HCT116 (cell line): ENCODE results near the gene GRIN3A. TPM values are rescaled to one million over a fixed set of nuclear protein-coding genes. Genes with fewer than 3 reads are reported as not detected.

Source experiments
- ATAC-seq: fragments of 200-7000 bp; cut with Tn5 transposase; 2 replicates; pipeline ENCODE4 v1.9.1; 2020; ENCODE audit warnings: mild to moderate bottlenecking, moderate library complexity
- BruUV-seq: library from RNA; stranded (reverse); fragments of 400-500 nt; replicated peaks from 2 replicates; lab custom pipeline; 2021; lab: Mats Ljungman, UMichigan
- CTCF ChIA-PET: fragments of 300-600 bp; sonication (Branson Sonifier 250); formaldehyde crosslinking; loops from one replicate; lab custom pipeline; 2021; ENCODE audit warnings: antibody characterized with exemption; lab: Charles Lee
- POLR2A ChIA-PET: fragments of 300-600, 350-600 bp; sonication (Branson Sonifier 250); formaldehyde crosslinking; loops from one replicate; lab custom pipeline; 2021; ENCODE audit warnings: antibody characterized with exemption; lab: Charles Lee
- RAD21 ChIA-PET, 2 experiments: fragments of 300-600 bp; sonication (Branson Sonifier 250); formaldehyde crosslinking; loops; one replicate each; lab custom pipeline; 2023; ENCODE audit warnings: low total read pairs in 2 of 2; ENCODE audit not compliant: uncharacterized antibody in 2 of 2, unreplicated experiment in 2 of 2, low non-redundant PET in 1 of 2; lab: Charles Lee
- DNase-seq: peaks from one replicate; pipeline ENCODE4 v3.0.0-alpha.2; 2010; ENCODE audit warnings: low read depth, low spot score
- H2AFZ ChIP-seq: fragments of 200-600 bp; shearing (Covaris generic), sonication (generic); 2 replicates; pipeline ENCODE4 v1.6.1; 2017; ENCODE audit warnings: low read depth, mixed run types, mixed read lengths, antibody characterized with exemption, low read length; ENCODE audit not compliant: poor library complexity, severe bottlenecking
- H3K27ac ChIP-seq: 2 replicates; pipeline ENCODE4 v1.5.1; 2012; ENCODE audit warnings: low read depth, low read length
- H3K27me3 ChIP-seq: fragments of 200-600 bp; sonication (generic); 2 replicates; pipeline ENCODE4 v1.6.1; 2016; ENCODE audit warnings: mixed run types, low read length, mixed read lengths; ENCODE audit not compliant: insufficient read depth
- H3K36me3 ChIP-seq, 2 experiments: fragments of 200-500 bp in 1 of 2; fragments of 200-600 bp in 1 of 2; sonication (Bioruptor generic) in 1 of 2; sonication (generic) in 1 of 2; 2 replicates each; pipeline versions ENCODE4 v1.5.1 to v1.6.1; 2014 to 2016; ENCODE audit warnings: low read length in 2 of 2, inconsistent platforms in 1 of 2, mixed read lengths in 1 of 2, mixed run types in 1 of 2; ENCODE audit not compliant: insufficient read depth in 2 of 2, control insufficient read depth in 1 of 2
- H3K4me1 ChIP-seq, 2 experiments: fragments of 200-600 bp in 1 of 2; sonication (generic) in 1 of 2; 2 replicates each; pipeline versions ENCODE4 v1.5.1 to v1.6.1; 2012 to 2017; ENCODE audit warnings: low read length in 2 of 2, inconsistent platforms in 1 of 2, mild to moderate bottlenecking in 1 of 2, mixed read lengths in 1 of 2, mixed run types in 1 of 2, moderate library complexity in 1 of 2; ENCODE audit not compliant: insufficient read depth in 2 of 2, control insufficient read depth in 1 of 2
- H3K4me2 ChIP-seq: fragments of 200-600 bp; sonication (generic); 2 replicates; pipeline ENCODE4 v1.6.1; 2017; ENCODE audit warnings: mixed run types, low read length, mixed read lengths
- H3K4me3 ChIP-seq, 2 experiments: fragments of 200-600 bp in 1 of 2; sonication (generic) in 1 of 2; replicated peaks in 1 of 2; 2 replicates each; pipeline ENCODE4 v1.5.1; 2011 to 2016; ENCODE audit warnings: low read length in 2 of 2, control low read depth in 1 of 2, low read depth in 1 of 2, mild to moderate bottlenecking in 1 of 2, mixed read lengths in 1 of 2, mixed run types in 1 of 2
- H3K79me2 ChIP-seq: fragments of 200-600 bp; sonication (generic); 2 replicates; pipeline ENCODE4 v1.6.1; 2017; ENCODE audit warnings: mild to moderate bottlenecking, mixed run types, low read length, moderate library complexity, mixed read lengths; ENCODE audit not compliant: insufficient read depth
- H3K9ac ChIP-seq: fragments of 200-600 bp; sonication (generic); 2 replicates; pipeline ENCODE4 v1.6.1; 2016; ENCODE audit warnings: low read length, mixed read lengths
- H3K9me2 ChIP-seq: fragments of 200-600 bp; sonication (generic), shearing (Covaris generic); 2 replicates; pipeline ENCODE4 v1.6.1; 2017; ENCODE audit warnings: mixed run types, mild to moderate bottlenecking, moderate library complexity; ENCODE audit not compliant: insufficient read depth
- H3K9me3 ChIP-seq, 2 experiments: fragments of 200-500 bp in 1 of 2; fragments of 200-600 bp in 1 of 2; sonication (Bioruptor generic) in 1 of 2; sonication (generic) in 1 of 2; 2 replicates each; pipeline ENCODE4 v1.6.1; 2014 to 2017; ENCODE audit warnings: low read length in 2 of 2, mixed read lengths in 2 of 2, inconsistent platforms in 1 of 2, low read depth in 1 of 2, mild to moderate bottlenecking in 1 of 2, mixed run types in 1 of 2, moderate library complexity in 1 of 2; ENCODE audit not compliant: control insufficient read depth in 1 of 2, insufficient read depth in 1 of 2
- H4K20me1 ChIP-seq: fragments of 200-600 bp; sonication (generic), shearing (Covaris generic); 2 replicates; pipeline ENCODE4 v1.6.1; 2017; ENCODE audit warnings: mixed run types, mild to moderate bottlenecking, moderate library complexity; ENCODE audit not compliant: insufficient read depth
- CBX3 ChIP-seq: IDR thresholded peaks from 2 replicates; pipeline ENCODE4 v1.6.1; 2012; ENCODE audit warnings: low read depth
- EGR1 ChIP-seq: IDR thresholded peaks from 2 replicates; pipeline ENCODE4 v1.6.1; 2012; ENCODE audit warnings: low read depth
- FOSL1 ChIP-seq: IDR thresholded peaks from 2 replicates; pipeline ENCODE4 v1.6.1; 2012; ENCODE audit warnings: low read depth
- POLR2A ChIP-seq: IDR thresholded peaks from 2 replicates; pipeline ENCODE4 v1.7.0; 2011; ENCODE audit warnings: borderline replicate concordance; ENCODE audit not compliant: insufficient read depth, insufficient read length; ENCODE audit errors: extremely low read depth
- SP1 ChIP-seq: IDR thresholded peaks from 2 replicates; pipeline ENCODE4 v1.6.1; 2012; ENCODE audit warnings: low read depth
- YY1 ChIP-seq: IDR thresholded peaks from 2 replicates; pipeline ENCODE4 v1.6.1; 2011; ENCODE audit warnings: low read length, low read depth, moderate library complexity, mild to moderate bottlenecking; ENCODE audit not compliant: insufficient replicate concordance; ENCODE audit errors: extremely low read depth
- ZBTB33 ChIP-seq: IDR thresholded peaks from 2 replicates; pipeline ENCODE4 v1.6.1; 2011; ENCODE audit warnings: mild to moderate bottlenecking, low read length, moderate library complexity; ENCODE audit not compliant: insufficient replicate concordance; ENCODE audit errors: extremely low read depth
- ZFX ChIP-seq: fragments of 450-650 bp; IDR thresholded peaks from 2 replicates; pipeline ENCODE4 v1.6.1; 2017
- ZNF274 ChIP-seq: fragments of 200-500 bp; sonication (Bioruptor generic); IDR thresholded peaks from 2 replicates; pipeline ENCODE4 v1.6.1; 2014; ENCODE audit warnings: mild to moderate bottlenecking, low read depth, low read length, inconsistent platforms
- intact Hi-C: fragments of 100-400 bp; cut with micrococcal nuclease; formaldehyde crosslinking; loops from 2 replicates; pipeline ENCODE4 v1.10.0; 2022
- total RNA-seq: library from RNA; stranded (reverse); gene quantifications from one replicate; pipeline ENCODE4 v1.2.1, GENCODE V29; 2021; ENCODE audit not compliant: unreplicated experiment

Gene GRIN3A
- total RNA-seq, 1 experiment from 2014 or later = not detected

GRCh38 chr9:101567725-101568350 is 170.6 kb downstream of the GRIN3A start:
- RAD21 ChIA-PET = interaction anchor here in 1 of 2 experiments (1.6 kb wide), 1 partner anchor 109 kb away, joined by 4 read pairs; no protein-coding TSS in a partner anchor
- Histone ChIP-seq H3K4me1 (no peaks in the 10 kb centered on the region), H3K9me3 (no peaks in the 10 kb centered on the region), H3K9me2 (no peaks in the 10 kb centered on the region), H3K27me3 (no peaks in the 10 kb centered on the region), H3K9ac (no peak overlapping the region), H3K4me2 (no peak overlapping the region), H3K36me3 (peaks cover under 1 to 16% of the 10 kb centered on the region in 2 experiments; a peak in 3 of 4 replicates), H4K20me1 (no peaks in the 10 kb centered on the region), H3K79me2 (no peaks in the 10 kb centered on the region), H3K27ac (no peak overlapping the region), H2AFZ (no peak overlapping the region), H3K4me3 (no peak overlapping the region)
- POLR2A ChIA-PET = no interaction called here
- no peak for ATAC-seq
- no peak for TF ChIP-seq CBX3
- no peak for TF ChIP-seq ZNF274
- no peak for TF ChIP-seq EGR1
- no peak for TF ChIP-seq YY1
- TF ChIP-seq SP1 = no peak
- TF ChIP-seq ZBTB33 = no peak
- TF ChIP-seq FOSL1 = no peak
- TF ChIP-seq ZFX = no peak
- TF ChIP-seq POLR2A = no peak
- BruUV-seq = no TSS peak
- no peak for DNase-seq
- intact Hi-C loops = no loop called here
- CTCF ChIA-PET = interaction anchor here (1.0 to 1.8 kb wide), 4 partner anchors 8 to 119 kb away, joined by 3 to 12 read pairs (median 6); no protein-coding TSS in a partner anchor
